GM23248 (cell line): ENCODE measurements around the gene MIP. TPM values are rescaled to one million over a fixed set of nuclear protein-coding genes. Genes with fewer than 3 reads are reported as not detected.
A peak's percentile ranks its signal among the peaks of the same experiment; 100 is the strongest.

ENCODE experiments used
- DNase-seq: peaks from one replicate; pipeline ENCODE4 v3.0.0-alpha.2; 2015
- H2AFZ ChIP-seq: fragments of 200-600 bp; sonication (generic); 2 replicates; pipeline ENCODE4 v1.6.1; 2016; ENCODE audit warnings: antibody characterized with exemption
- H3F3A ChIP-seq: fragments of 200-600 bp; sonication (generic); 2 replicates; pipeline ENCODE4 v1.6.1; 2016; ENCODE audit warnings: mild to moderate bottlenecking, antibody characterized with exemption, mixed run types; ENCODE audit not compliant: insufficient read depth
- H3K27ac ChIP-seq: fragments of 200-600 bp; sonication (generic); 2 replicates; pipeline ENCODE4 v1.5.1; 2016; ENCODE audit warnings: mild to moderate bottlenecking
- H3K27me3 ChIP-seq: fragments of 200-600 bp; sonication (generic); replicated peaks from 2 replicates; pipeline ENCODE4 v1.6.1; 2016; ENCODE audit warnings: mild to moderate bottlenecking; ENCODE audit not compliant: insufficient read depth
- H3K36me3 ChIP-seq: fragments of 200-600 bp; sonication (generic); 2 replicates; pipeline ENCODE4 v1.6.1; 2016; ENCODE audit warnings: low read depth, mild to moderate bottlenecking
- H3K4me1 ChIP-seq: fragments of 200-600 bp; sonication (generic); 2 replicates; pipeline ENCODE4 v1.6.1; 2016; ENCODE audit warnings: mild to moderate bottlenecking; ENCODE audit not compliant: insufficient read depth
- H3K4me2 ChIP-seq: fragments of 200-600 bp; sonication (generic); one replicate; pipeline ENCODE4 v1.6.1; 2016; ENCODE audit warnings: mild to moderate bottlenecking; ENCODE audit not compliant: unreplicated experiment
- H3K4me3 ChIP-seq: fragments of 200-600 bp; sonication (generic); 2 replicates; pipeline ENCODE4 v1.5.1; 2016; ENCODE audit warnings: mild to moderate bottlenecking
- H3K79me2 ChIP-seq: fragments of 200-600 bp; sonication (generic); 2 replicates; pipeline ENCODE4 v1.6.1; 2016; ENCODE audit warnings: mild to moderate bottlenecking; ENCODE audit not compliant: insufficient read depth
- H3K9ac ChIP-seq: fragments of 200-600 bp; sonication (generic); 2 replicates; pipeline ENCODE4 v1.6.1; 2016; ENCODE audit warnings: mild to moderate bottlenecking
- H3K9me2 ChIP-seq: fragments of 200-600 bp; sonication (generic); 2 replicates; pipeline ENCODE4 v1.6.1; 2016; ENCODE audit warnings: mixed run types, mild to moderate bottlenecking, moderate library complexity; ENCODE audit not compliant: insufficient read depth
- H3K9me3 ChIP-seq: fragments of 200-600 bp; sonication (generic); one replicate; pipeline ENCODE4 v1.6.1; 2017; ENCODE audit warnings: low read depth
- H4K20me1 ChIP-seq: fragments of 200-600 bp; sonication (generic); 2 replicates; pipeline ENCODE4 v1.6.0; 2016; ENCODE audit not compliant: insufficient read depth
- EZH2 ChIP-seq: fragments of 200-600 bp; sonication (generic); IDR thresholded peaks from 2 replicates; pipeline ENCODE4 v1.6.1; 2018; ENCODE audit warnings: antibody characterized with exemption, mild to moderate bottlenecking; ENCODE audit not compliant: insufficient read depth, poor library complexity, severe bottlenecking
- EZH2phosphoT487 ChIP-seq: fragments of 200-600 bp; sonication (generic); IDR thresholded peaks from 2 replicates; pipeline ENCODE4 v1.6.1; 2018; ENCODE audit warnings: antibody characterized with exemption, moderate library complexity, mild to moderate bottlenecking, low read depth; ENCODE audit not compliant: insufficient read depth
- WGBS, 2 experiments: methylation state at CpG; one replicate each; pipeline ENCODE4 v1.1.6; 2015 to 2017; ENCODE audit warnings: low lambda C conversion rate in 2 of 2, low coverage in 1 of 2; ENCODE audit errors: missing lambda C conversion rate in 2 of 2; 5-methylcytosine and 5-hydroxymethylcytosine counted together
- in situ Hi-C: fragments of 300-500 bp; cut with MboI; formaldehyde crosslinking; loops from 2 replicates; pipeline ENCODE4 v1.15.0; 2020
- polyA plus RNA-seq: library from polyadenylated mRNA; unstranded; fragments of >200 nt; fragmentation: Nextera tagmentation; extraction: Ambion mirVana; gene quantifications from 2 replicates; pipeline ENCODE4 v1.2.1, GENCODE V29; 2016
- total RNA-seq: library from RNA; depleted of rRNA; stranded (reverse); fragments of >200 nt; shearing (Covaris generic); gene quantifications from 2 replicates; pipeline ENCODE4 v1.2.3, GENCODE V29; 2014

The MIP gene
- total and polyA plus RNA-seq, 2 experiments from 2014 or later, result not detected

DNA sequence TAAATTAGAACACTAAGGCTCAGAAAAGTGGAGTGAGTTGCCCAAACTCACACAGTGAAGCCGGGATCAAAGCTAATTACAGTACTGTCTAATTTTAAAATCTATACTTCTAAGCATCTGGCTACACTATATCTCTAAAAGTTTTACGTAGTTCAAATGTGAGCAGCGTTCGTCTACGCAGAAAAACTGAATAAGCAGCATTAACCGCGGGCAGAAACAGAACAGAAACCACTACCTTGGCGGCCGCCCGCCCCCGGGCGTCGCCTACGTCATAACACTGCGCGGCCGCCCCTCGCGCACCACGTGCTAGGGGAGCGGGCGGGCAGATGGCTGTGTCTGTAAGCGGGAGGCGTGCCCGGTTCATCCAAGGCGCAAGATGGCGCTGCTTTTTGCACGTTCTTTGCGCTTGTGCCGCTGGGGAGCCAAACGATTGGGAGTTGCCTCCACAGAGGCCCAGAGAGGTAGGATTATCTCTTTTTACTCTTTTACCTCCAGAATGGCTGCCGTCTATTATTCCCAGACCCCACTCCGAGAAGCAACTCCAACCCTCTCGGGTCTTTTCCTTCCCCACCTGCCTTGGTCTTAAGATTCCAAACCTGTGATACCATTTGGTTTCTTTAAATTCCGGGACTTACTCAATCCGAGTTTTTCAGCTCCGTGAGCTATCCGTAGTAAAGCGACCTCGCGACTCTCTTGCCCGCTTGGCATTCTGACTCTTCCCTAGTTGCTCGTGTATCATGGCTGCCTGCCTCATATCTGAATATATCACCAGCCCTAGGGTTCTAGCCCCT is 14.0 kb upstream of the MIP start, which contains the start of gene SPRYD4:
SPRYD4 (plus strand) TSS at position 363 of the 791 bp plus-strand sequence; CDS start at position 377, 14 bp downstream.
- Histone ChIP-seq H3K4me3 (peak within 1 kb of the TSS; percentile 98), H3K27ac (peak within 1 kb of the TSS; percentile 98), H2AFZ (peak within 1 kb of the TSS; percentile 99), H3K9ac (peak within 1 kb of the TSS; percentile 98), H3K9me3 (no peaks in the 10 kb centered on the region), H3K27me3 (no peaks in the 10 kb centered on the region), H3K9me2 (no peaks in the 10 kb centered on the region), H3K36me3 (no peaks in the 10 kb centered on the region), H3K4me1 (no peaks in the 10 kb centered on the region), H3K4me2 (peak within 1 kb of the TSS; percentile 89), H3K79me2 (peaks cover 31% of the 10 kb centered on the region), H3F3A (no peaks in the 10 kb centered on the region), H4K20me1 (no peaks in the 10 kb centered on the region)
- peak; percentile 98 for DNase-seq
- TF ChIP-seq EZH2phosphoT487, result no peak
- TF ChIP-seq EZH2, result no peak
- in situ Hi-C loops, result no loop called here
- WGBS, 2 experiments, result 0 to 2% methylated on average over 43 of the region's 43 CpGs

DNA sequence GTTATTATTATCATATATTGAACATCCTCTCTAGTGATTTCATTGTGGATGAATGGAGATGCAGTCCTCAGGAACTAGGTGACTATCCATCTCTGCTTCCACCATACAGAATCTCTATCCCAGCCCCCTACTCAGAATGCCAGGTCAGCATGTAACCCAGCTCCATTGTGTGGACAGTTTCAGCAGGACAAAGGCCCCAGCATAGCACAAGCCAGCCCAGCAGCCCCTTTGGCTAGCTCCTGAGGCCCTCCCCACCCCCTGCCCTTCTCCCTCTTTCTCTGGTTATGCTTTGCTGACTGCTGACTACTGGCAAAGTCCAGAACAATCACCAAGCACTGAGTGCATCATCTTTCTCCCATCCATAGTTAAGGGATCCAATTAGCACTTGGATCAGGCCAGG is 8.1 kb upstream of the MIP start:
- Histone ChIP-seq H3K79me2 (no peaks in the 10 kb centered on the region), H3K4me2 (no peak overlapping the region), H3K9me3 (no peaks in the 10 kb centered on the region), H3K27ac (no peak overlapping the region), H3K9ac (no peak overlapping the region), H3K36me3 (no peaks in the 10 kb centered on the region), H3K4me1 (0 out of 2 replicates have a peak, but pooled peaks cover 3% of the 10 kb centered on the region), H3K9me2 (no peaks in the 10 kb centered on the region), H3F3A (peaks cover 8% of the 10 kb centered on the region; the same call in 1 of the 2 replicates), H2AFZ (no peak overlapping the region), H3K27me3 (no peaks in the 10 kb centered on the region), H3K4me3 (no peak overlapping the region), H4K20me1 (no peaks in the 10 kb centered on the region)
- TF ChIP-seq EZH2, result no peak
- DNase-seq, result no peak
- in situ Hi-C loops, result no loop called here

DNA sequence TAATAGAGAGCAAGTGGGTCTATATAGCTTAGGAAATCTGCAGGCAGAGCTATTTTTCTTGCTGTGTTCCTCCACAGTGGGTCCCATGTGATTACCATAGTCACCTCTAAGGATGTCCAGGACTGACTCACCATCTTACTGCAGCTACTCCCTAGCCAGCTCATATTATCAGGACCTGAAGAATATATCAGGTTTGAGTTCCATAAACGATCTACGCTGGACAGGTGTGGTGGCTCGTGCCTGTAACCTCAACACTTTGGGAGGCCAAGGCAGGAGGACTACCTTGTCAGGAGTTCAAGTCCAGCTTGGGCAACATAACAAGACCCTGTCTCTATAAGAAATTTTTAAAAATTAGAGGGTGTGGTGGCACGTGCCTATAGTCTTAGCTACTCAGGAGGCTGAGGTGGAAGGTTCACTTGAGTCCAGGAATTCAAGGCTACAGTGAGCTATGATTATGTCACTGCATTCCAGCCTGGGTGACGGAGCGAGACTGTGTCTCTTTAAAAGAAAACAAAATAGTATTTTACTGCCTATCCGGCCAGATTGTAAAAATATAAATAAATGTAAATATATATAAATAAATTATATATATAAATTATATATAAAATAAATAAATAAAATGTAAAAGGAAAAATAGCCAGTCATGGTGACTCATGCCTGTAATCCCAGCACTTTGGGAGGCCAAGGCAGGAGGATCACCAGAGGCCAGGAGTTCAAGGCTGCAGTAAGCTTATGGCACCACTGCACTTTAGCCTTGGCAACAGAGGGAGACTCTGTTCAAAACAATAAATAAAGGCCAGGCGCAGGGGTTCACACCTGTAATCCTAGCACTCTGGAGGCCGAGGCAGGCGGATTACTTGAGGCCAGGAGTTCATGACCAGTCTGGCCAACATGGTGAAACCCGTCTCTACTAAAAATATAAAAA is 7.0 kb upstream of the MIP start:
- H4K20me1 ChIP-seq, result no peaks in the 10 kb centered on the region
- H3K4me3 ChIP-seq, result no peak overlapping the region
- H3K9me3 ChIP-seq, result no peaks in the 10 kb centered on the region
- WGBS, 2 experiments, result 81 to 82% methylated on average over 11 of the region's 11 CpGs
- H3K9ac ChIP-seq, result no peak overlapping the region
- H2AFZ ChIP-seq, result no peak overlapping the region
- TF ChIP-seq EZH2phosphoT487 (no peak), EZH2 (no peak)
- no peaks in the 10 kb centered on the region for H3K9me2 ChIP-seq
- H3K4me1 ChIP-seq, result 0 out of 2 replicates have a peak, but pooled peaks cover 3% of the 10 kb centered on the region
- peaks cover 8% of the 10 kb centered on the region; the same call in 1 of the 2 replicates for H3F3A ChIP-seq
- no peak overlapping the region for H3K4me2 ChIP-seq
- H3K79me2 ChIP-seq, result no peaks in the 10 kb centered on the region
- H3K36me3 ChIP-seq, result no peaks in the 10 kb centered on the region
- no peak overlapping the region for H3K27ac ChIP-seq
- in situ Hi-C loops, result no loop called here
- peak; percentile 77 for DNase-seq
- H3K27me3 ChIP-seq, result no peaks in the 10 kb centered on the region

DNA sequence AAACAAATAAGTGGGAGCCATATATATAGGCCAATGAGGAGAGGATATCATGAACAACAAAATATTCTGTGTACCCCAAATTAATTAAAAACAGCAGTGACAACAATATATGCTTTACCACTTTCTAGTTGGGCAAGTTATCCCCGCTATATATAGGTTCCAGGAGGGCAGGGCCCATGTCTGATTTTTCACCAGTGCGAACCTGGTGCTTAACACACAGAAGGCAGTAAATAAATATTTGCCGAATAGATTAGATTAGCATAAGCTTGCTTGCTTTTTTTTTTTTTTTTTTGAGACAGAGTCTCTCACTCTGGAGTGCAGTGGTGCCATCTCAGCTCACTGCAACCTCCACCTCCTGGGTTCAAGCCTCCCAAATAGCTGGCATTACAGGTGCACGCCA is 3.4 kb upstream of the MIP start:
- no peak for DNase-seq
- WGBS, 2 experiments, result 65 to 71% methylated on average over 4 of the region's 4 CpGs
- Histone ChIP-seq H3K27ac (no peak overlapping the region), H3K4me3 (no peak overlapping the region), H3K36me3 (no peaks in the 10 kb centered on the region), H3K9me3 (no peaks in the 10 kb centered on the region), H3F3A (peaks cover 8% of the 10 kb centered on the region; the same call in 1 of the 2 replicates), H3K79me2 (no peaks in the 10 kb centered on the region), H3K4me1 (0 out of 2 replicates have a peak, but pooled peaks cover 3% of the 10 kb centered on the region), H3K9ac (no peak overlapping the region), H4K20me1 (no peaks in the 10 kb centered on the region), H3K4me2 (no peak overlapping the region), H2AFZ (no peak overlapping the region), H3K27me3 (no peaks in the 10 kb centered on the region), H3K9me2 (no peaks in the 10 kb centered on the region)
- in situ Hi-C loops, result no loop called here
- no peak for TF ChIP-seq EZH2phosphoT487
- TF ChIP-seq EZH2, result no peak
